ENCODE measurements around the gene MPRIP. TPM values are rescaled to one million over a fixed set of nuclear protein-coding genes. Genes with fewer than 3 reads are reported as not detected.

Gene MPRIP
- total and polyA plus RNA-seq, 2 of the 13 experiments (the other 11 are each of a cell fraction or from before 2014, with no cell fraction given): 50.2 to 52.4 TPM

DNA sequence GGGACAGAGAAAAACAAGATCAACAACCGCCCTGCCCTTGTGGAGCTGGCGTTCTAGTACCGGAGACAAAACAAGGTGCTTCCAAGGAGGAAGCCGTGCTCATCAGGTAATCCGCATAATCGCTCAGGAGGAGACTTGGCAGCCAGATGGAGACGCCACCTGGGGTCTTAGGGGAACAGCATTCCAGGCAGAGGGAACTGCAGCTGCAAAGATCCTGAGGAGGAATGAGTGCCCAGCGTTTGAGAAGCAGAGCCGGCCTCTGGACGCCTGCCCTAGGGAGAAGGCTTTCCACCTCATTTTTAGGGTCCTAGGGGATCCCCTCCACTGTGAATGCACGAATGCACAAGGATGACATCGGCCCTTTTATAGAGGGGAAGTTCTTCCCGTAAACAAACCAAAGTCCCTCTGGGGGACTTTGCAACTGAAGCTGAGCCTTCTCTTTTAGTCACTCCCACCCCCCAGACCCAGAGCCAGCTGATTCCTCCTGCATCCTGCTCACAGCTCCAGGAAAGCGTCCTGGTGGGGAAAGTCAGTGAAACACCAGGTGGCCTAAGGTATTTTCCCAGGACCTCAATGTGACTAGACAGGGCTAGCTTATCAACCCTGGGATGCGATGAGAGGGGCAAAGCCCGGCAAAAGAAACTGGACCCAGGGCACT is 13.2 kb upstream of the MPRIP start (continued):
- TF ChIP-seq, protein P1, sequence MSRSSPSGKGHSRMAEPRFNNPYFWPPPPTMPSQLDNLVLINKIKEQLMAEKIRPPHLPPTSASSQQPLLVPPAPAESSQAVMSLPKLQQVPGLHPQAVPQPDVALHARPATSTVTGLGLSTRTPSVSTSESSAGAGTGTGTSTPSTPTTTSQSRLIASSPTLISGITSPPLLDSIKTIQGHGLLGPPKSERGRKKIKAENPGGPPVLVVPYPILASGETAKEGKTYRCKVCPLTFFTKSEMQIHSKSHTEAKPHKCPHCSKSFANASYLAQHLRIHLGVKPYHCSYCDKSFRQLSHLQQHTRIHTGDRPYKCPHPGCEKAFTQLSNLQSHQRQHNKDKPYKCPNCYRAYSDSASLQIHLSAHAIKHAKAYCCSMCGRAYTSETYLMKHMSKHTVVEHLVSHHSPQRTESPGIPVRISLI (CRISPR knock-in tag; IDR thresholded peaks at IDR 0.05; ENCODE audit: borderline replicate concordance): no peak
- TF ChIP-seq, protein P2, sequence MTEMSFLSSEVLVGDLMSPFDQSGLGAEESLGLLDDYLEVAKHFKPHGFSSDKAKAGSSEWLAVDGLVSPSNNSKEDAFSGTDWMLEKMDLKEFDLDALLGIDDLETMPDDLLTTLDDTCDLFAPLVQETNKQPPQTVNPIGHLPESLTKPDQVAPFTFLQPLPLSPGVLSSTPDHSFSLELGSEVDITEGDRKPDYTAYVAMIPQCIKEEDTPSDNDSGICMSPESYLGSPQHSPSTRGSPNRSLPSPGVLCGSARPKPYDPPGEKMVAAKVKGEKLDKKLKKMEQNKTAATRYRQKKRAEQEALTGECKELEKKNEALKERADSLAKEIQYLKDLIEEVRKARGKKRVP (CRISPR knock-in tag; IDR thresholded peaks at IDR 0.05): no peak
- TF ChIP-seq KAT8 (CRISPR knock-in tag; IDR thresholded peaks at IDR 0.05) (no peak), MYNN (CRISPR knock-in tag; IDR thresholded peaks at IDR 0.05; ENCODE audit: low read depth) (no peak), CBFB (CRISPR knock-in tag; IDR thresholded peaks at IDR 0.05) (no peak), ZNF354B (CRISPR knock-in tag; IDR thresholded peaks at IDR 0.05) (no peak), MIER2 (CRISPR knock-in tag; IDR thresholded peaks at IDR 0.05) (no peak), ZNF136 (CRISPR knock-in tag; IDR thresholded peaks at IDR 0.05; ENCODE audit: low read depth) (no peak), ZNF678 (CRISPR knock-in tag; IDR thresholded peaks at IDR 0.05) (no peak), CCDC6 (CRISPR knock-in tag; IDR thresholded peaks at IDR 0.05) (no peak), NR2C2 (CRISPR knock-in tag; IDR thresholded peaks at IDR 0.05; ENCODE audit: borderline replicate concordance) (no peak), ZNF777 (CRISPR knock-in tag; IDR thresholded peaks at IDR 0.05) (no peak), HNF4G (IDR thresholded peaks at IDR 0.05; ENCODE audit: borderline replicate concordance, low read depth, low read length) (peak; percentile 42; the same call in 1 of the 2 replicates), HNF4G (CRISPR knock-in tag; IDR thresholded peaks at IDR 0.05; ENCODE audit: borderline replicate concordance, low read depth) (no peak)
- TF ChIP-seq, protein P3, sequence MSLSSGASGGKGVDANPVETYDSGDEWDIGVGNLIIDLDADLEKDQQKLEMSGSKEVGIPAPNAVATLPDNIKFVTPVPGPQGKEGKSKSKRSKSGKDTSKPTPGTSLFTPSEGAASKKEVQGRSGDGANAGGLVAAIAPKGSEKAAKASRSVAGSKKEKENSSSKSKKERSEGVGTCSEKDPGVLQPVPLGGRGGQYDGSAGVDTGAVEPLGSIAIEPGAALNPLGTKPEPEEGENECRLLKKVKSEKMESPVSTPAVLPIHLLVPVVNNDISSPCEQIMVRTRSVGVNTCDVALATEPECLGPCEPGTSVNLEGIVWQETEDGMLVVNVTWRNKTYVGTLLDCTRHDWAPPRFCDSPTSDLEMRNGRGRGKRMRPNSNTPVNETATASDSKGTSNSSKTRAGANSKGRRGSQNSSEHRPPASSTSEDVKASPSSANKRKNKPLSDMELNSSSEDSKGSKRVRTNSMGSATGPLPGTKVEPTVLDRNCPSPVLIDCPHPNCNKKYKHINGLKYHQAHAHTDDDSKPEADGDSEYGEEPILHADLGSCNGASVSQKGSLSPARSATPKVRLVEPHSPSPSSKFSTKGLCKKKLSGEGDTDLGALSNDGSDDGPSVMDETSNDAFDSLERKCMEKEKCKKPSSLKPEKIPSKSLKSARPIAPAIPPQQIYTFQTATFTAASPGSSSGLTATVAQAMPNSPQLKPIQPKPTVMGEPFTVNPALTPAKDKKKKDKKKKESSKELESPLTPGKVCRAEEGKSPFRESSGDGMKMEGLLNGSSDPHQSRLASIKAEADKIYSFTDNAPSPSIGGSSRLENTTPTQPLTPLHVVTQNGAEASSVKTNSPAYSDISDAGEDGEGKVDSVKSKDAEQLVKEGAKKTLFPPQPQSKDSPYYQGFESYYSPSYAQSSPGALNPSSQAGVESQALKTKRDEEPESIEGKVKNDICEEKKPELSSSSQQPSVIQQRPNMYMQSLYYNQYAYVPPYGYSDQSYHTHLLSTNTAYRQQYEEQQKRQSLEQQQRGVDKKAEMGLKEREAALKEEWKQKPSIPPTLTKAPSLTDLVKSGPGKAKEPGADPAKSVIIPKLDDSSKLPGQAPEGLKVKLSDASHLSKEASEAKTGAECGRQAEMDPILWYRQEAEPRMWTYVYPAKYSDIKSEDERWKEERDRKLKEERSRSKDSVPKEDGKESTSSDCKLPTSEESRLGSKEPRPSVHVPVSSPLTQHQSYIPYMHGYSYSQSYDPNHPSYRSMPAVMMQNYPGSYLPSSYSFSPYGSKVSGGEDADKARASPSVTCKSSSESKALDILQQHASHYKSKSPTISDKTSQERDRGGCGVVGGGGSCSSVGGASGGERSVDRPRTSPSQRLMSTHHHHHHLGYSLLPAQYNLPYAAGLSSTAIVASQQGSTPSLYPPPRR (CRISPR knock-in tag; IDR thresholded peaks at IDR 0.05; ENCODE audit: borderline replicate concordance): no peak
- TF ChIP-seq, protein P4, sequence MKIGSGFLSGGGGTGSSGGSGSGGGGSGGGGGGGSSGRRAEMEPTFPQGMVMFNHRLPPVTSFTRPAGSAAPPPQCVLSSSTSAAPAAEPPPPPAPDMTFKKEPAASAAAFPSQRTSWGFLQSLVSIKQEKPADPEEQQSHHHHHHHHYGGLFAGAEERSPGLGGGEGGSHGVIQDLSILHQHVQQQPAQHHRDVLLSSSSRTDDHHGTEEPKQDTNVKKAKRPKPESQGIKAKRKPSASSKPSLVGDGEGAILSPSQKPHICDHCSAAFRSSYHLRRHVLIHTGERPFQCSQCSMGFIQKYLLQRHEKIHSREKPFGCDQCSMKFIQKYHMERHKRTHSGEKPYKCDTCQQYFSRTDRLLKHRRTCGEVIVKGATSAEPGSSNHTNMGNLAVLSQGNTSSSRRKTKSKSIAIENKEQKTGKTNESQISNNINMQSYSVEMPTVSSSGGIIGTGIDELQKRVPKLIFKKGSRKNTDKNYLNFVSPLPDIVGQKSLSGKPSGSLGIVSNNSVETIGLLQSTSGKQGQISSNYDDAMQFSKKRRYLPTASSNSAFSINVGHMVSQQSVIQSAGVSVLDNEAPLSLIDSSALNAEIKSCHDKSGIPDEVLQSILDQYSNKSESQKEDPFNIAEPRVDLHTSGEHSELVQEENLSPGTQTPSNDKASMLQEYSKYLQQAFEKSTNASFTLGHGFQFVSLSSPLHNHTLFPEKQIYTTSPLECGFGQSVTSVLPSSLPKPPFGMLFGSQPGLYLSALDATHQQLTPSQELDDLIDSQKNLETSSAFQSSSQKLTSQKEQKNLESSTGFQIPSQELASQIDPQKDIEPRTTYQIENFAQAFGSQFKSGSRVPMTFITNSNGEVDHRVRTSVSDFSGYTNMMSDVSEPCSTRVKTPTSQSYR (CRISPR knock-in tag; IDR thresholded peaks at IDR 0.05; ENCODE audit: borderline replicate concordance): 0 out of 2 replicates have a peak, but pooled peaks have one; percentile 24
- TF ChIP-seq, protein P5, sequence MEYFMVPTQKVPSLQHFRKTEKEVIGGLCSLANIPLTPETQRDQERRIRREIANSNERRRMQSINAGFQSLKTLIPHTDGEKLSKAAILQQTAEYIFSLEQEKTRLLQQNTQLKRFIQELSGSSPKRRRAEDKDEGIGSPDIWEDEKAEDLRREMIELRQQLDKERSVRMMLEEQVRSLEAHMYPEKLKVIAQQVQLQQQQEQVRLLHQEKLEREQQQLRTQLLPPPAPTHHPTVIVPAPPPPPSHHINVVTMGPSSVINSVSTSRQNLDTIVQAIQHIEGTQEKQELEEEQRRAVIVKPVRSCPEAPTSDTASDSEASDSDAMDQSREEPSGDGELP (IDR thresholded peaks at IDR 0.05; ENCODE audit: borderline replicate concordance, low read depth): peak; percentile 95
- TF ChIP-seq, protein P6, sequence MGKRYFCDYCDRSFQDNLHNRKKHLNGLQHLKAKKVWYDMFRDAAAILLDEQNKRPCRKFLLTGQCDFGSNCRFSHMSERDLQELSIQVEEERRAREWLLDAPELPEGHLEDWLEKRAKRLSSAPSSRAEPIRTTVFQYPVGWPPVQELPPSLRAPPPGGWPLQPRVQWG (CRISPR knock-in tag; IDR thresholded peaks at IDR 0.05; ENCODE audit: borderline replicate concordance, low read depth): no peak
